Esophagus squamous epithelium (tissue), 4 donors: ENCODE measurements around the gene DMAC1.

ENCODE experiments used
- POLR2A ChIP-seq, 4 donors: fragments of 450-650 bp; IDR thresholded peaks; one replicate each; pipeline ENCODE4 v1.6.1; 2017; ENCODE audit warnings: antibody characterized with exemption in 4 of 4, mild to moderate bottlenecking in 4 of 4, moderate library complexity in 3 of 4
- TF ChIP-seq, protein P1 (sequence below), 6 experiments: fragments of 450-650 bp in 4 of 6; fragments of 200-600 bp in 2 of 6; sonication (generic) in 2 of 6; IDR thresholded peaks; one replicate each; pipeline ENCODE4 v1.5.1; 2016 to 2019; ENCODE audit warnings: antibody characterized with exemption in 6 of 6, mild to moderate bottlenecking in 4 of 6, moderate library complexity in 4 of 6

DNA sequence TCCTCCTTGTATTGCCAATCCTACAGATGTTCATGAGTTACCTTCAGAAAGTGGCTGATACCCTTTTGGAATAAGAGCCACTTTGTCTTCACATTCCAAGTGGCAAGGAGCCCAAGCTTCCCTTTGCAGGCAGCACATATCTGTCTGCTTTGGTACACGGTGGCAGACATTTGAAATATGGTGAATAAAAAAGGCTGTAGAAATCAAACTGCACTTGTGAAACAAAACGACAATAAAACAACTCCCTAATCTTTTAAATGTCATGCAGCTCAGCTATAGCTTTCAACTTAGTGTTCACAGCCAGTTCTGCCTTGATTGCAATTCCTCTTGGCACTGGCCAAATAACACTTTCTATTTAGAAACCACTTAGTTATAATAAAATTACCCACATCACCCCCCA lies 35.0 kb upstream of the DMAC1 start:
- TF ChIP-seq, protein P1, sequence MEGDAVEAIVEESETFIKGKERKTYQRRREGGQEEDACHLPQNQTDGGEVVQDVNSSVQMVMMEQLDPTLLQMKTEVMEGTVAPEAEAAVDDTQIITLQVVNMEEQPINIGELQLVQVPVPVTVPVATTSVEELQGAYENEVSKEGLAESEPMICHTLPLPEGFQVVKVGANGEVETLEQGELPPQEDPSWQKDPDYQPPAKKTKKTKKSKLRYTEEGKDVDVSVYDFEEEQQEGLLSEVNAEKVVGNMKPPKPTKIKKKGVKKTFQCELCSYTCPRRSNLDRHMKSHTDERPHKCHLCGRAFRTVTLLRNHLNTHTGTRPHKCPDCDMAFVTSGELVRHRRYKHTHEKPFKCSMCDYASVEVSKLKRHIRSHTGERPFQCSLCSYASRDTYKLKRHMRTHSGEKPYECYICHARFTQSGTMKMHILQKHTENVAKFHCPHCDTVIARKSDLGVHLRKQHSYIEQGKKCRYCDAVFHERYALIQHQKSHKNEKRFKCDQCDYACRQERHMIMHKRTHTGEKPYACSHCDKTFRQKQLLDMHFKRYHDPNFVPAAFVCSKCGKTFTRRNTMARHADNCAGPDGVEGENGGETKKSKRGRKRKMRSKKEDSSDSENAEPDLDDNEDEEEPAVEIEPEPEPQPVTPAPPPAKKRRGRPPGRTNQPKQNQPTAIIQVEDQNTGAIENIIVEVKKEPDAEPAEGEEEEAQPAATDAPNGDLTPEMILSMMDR (IDR thresholded peaks at IDR 0.05): no peak
- no peak for TF ChIP-seq POLR2A (IDR thresholded peaks at IDR 0.05)
